ENCODE results near the gene TLE3.
A peak's percentile ranks its signal among the peaks of the same experiment; 100 is the strongest.
"Not testable (repeated sequence)": the region's sequence is repeated elsewhere in the genome, so short reads cannot be mapped to it uniquely, and the experiment has no call there.

Gene TLE3

DNA sequence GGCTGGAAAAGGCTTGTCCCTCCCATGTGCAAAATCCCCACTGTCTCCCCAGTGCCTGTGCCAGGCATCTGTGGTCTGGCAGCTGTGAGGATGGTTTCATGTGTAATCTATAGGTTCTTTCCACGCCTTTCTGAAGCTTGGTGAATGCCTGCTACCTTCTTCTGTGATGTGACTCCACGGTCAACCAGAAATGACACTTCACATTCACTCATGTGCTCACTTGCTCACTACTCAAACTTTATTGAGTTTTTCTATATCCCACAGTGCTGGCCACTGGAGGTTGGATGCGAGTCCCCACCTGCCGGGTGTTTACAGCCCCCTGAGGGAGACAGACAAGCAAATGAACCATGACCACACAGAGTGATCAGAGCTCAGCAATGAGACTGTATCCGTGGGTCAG lies 27.9 kb upstream of the TLE3 start:
- DNase-seq: no peak

DNA sequence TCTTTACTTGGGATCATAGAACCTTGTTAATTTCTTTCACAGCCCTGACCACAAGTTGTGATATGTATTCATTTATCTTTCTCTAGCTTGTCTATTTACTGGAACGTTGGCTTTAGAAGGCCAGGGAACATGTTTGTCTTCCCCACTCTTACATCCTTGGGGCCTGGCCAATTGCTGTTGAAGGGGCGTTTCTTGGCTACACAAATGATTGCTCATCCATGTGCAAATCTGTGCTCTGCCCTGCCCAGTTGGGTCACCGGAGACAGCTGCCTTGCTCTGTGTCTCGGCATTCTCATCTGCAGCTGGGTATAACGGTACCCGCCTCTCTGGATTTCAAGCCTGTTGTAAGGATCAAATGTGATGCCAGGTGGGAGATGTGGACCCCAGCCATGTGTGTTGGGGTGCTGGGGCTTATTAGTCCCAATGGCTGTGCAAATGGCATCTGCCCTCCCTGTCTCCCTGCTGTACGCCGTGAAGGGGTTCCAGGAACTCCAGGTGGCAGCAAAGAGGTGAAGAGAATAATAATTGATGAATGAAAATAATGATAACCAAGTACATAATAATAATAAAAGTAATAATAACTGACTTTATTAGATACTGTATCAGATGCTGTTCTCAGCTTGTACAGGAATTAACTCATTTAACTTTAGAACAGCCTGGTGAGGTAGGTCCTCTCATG lies 24.0 kb upstream of the TLE3 start:
- no peak for DNase-seq

DNA sequence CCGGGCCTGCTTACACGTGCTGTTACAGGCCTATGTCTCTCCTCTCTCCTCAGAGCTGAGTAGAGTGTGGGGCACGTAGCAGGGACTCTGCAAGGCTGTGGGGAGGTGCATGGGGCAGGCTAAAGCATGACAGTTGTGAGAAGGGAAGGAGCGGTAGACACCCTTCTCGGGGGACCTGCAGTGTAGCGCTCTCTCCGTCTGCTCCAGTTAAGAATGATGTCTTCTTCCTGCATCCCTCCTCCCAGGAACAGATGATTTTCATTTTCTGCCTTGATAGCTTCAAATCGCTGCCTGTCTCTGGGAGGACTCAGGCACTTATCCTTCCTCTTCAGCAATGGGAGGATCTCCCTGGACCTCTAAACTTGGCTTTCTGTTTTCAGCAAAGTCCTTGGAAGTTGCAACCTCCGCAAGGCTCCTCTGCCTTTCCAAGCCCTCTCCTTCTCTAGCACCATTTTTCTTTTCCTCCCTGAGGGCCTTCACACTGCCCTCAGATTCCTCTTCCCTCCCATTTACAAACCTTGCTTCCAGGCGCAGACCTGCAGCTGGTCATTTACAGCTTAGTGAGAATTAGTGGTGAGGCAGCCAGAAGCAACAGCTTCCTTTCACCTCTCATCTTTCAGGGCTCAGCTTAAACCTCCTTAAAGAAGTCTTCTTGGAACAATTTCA lies 23.4 kb upstream of the TLE3 start:
- no peak for DNase-seq

DNA sequence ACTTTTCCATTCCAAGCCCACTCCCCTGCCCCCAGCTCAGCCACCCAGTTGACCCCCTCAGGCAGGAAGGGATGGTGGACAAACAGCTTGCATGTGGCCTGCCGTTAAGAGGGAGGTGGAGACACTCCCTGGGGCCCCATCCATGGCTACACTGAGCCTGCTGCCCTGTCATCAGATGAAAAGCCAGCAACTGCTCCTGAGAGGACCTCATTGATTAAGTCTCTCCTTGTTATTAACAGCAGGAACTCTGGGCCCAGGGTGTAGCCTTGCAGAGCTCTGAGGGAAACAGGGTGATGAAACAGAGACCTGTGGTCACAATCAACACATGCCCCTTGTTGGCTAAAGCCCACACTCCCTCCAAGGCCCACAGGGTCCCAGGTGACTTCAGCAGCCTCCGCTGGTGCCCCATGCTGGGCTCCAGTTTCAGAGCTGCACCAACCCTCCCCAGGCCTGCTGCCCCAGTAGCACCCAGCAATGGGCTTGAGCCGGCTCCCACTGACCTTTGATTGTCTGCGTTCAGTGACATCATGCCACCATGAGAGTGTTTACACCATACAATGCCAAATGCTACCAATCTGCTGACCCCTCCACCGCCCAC lies 22.3 kb upstream of the TLE3 start:
- DNase-seq: no peak

DNA sequence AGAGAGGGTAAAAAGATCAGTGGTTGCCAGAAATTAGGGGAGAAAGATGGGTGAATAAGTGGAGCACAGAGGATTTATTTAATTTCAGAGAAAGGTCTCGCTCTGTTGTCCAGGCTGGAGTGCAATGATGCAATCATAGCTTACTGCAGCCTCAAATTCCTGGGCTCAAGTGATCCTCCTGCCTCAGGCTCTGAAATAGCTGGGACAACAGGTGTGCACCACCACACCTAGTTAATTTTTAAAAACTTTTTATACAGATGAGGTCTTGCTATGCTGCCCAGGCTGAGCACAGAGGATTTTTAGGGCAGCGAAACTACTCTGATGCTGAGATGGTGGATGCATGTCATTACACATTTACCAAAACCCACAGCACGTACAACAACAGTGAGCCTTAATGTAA lies 20.9 kb upstream of the TLE3 start:
- DNase-seq: no peak

DNA sequence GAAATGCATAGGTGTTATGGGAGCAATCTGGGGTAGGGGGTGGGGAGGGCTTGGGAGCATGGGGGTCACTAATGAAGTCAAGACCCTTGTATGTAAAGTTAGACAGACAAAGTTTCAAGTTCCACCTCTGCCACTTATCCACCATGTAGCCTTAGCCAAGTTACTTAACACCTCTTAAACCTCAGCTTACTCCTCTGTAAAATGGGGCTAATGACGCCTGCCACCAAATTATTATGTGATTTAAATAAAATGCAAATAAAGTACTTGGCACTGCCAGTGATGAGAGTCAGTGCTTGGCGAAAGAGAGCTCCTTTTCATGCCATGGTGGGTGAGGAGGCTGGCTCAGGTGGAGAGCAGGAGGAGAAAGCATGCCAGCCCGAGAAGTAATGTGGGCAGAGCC lies 18.6 kb upstream of the TLE3 start:
- no peak for DNase-seq

DNA sequence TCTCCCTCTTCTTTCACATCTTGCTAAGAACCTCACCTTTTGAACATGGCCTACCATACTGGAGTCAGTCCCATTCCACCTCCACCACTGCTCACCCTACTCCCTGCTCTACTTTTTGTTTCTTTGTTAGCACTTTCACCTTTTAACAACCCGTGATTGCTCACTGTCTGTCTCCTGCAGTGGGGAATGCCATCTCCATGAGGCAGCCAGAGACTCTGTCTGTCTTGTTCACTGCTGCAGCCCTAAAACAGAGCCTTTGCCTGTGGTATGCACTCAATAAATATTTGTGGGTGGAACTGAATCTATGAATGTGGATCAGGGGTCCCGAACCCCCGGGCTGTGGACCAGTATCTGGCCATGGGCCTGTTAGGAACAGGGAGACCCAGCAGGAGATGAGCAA lies 16.5 kb upstream of the TLE3 start:
- DNase-seq: no peak

DNA sequence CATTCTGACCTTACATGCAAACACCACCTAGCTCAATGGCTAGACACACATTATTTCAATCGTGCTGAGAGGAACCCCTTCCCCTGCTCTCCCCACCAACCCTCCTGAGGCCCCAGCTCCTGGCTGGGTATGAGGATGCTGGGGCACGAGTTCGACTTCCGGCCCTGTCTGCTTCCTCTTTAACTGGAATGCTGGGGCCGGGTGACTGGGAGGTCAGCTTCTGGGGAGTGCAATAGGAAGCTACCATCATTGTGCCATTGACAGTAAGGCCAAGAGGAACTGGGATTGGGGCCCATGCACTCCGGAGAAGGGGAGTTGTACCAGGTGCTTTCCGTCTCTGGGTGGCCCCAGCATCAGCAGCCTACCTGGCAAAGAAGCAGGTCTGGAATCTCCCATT lies 15.6 kb upstream of the TLE3 start:
- no peak for DNase-seq

DNA sequence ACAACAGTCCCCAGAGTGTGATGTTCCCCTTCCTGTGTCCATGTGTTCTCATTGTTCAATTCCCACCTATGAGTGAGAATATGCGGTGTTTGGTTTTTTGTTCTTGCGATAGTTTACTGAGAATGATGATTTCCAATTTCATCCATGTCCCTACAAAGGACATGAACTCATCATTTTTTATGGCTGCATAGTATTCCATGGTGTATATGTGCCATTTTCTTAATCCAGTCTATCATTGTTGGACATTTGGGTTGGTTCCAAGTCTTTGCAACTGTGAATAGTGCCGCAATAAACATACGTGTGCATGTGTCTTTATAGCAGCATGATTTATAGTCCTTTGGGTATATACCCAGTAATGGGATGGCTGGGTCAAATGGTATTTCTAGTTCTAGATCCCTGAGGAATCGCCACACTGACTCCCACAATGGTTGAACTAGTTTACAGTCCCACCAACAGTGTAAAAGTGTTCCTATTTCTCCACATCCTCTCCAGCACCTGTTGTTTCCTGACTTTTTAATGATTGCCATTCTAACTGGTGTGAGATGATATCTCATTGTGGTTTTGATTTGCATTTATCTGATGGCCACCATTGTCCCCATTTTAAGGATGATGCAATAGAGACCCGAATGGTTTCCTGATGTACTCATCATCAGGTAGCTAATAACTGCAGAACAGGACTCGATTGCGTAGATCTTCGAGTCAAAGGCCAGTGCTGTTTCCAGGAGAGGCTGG lies 15.0 kb upstream of the TLE3 start:
- not testable (repeated sequence) for DNase-seq

DNA sequence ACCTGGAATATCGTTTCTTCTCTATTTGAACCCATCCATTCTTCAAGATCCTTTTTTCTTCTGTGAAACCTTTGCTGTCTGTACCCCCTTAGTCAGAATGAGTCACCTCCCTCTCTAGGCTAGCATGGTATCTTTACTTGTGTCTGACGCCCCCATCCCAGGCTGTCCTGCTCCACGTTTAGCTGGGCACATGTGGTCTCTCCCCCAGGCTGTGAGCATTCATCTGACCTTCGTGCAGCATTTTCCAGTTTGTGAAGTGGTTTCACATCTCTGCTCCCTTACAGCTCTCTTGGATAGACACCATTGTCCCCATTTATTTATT lies 14.3 kb upstream of the TLE3 start:
- no peak for DNase-seq

DNA sequence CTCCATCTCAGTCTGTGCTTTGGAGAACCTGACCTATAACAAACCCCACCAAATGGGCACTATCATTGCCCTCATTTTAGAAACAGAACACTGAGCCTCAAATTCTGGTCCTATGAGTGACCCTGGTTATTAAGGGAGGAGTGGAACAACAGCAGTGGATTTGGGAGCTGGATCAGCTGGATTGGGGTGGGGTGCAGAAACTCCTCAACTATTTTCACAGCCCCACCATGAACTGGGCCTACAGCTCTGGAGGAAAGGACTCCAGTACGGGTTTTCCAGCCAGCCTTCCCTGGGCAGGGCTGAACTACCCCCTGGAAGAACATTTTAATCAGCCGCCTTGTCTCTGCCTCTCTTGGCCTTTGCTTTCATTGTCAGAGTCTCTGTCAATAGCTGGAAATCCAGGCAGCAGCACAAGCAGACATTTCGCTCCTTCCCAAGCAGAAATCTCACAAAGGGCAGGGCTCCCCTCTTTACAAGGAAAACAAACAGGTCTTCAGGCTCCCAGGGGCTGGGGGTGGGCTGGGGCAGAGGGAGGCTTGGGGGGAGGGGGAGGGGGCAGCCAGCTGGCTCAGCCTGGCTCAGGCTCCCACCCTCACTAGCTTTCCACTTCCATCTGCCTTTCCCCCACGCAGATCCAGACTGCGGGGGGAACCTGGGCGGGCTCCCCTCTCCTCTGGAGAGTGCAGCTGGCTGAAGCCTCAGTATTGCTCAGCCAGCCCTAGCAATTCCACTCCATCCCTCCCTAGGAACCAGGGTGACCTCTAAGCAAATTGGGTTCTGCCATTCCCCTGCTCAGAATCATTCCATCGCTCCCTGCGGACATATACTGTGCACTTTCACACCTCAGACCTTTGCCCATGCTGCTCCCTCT lies 13.7 kb upstream of the TLE3 start:
- no peak for DNase-seq

DNA sequence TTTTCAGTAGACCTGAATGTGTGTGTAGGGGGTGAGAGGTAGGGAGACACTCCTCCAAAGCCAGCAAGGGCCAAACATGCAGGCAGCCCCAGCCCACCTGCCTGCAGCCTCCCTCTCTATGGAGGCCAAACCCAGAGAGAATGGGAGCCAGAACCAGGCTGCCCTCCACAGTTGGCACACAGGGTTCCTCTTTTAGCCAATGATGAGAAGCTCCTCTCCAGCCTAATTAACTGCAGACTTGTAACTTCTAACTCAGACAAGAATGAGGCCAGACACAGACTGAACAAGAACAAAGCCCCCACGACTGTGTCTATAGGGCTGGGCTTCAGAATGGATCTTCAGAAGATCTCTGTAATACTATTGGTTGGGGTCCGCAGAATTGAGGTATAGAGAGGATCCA lies 12.3 kb upstream of the TLE3 start:
- no peak for DNase-seq

DNA sequence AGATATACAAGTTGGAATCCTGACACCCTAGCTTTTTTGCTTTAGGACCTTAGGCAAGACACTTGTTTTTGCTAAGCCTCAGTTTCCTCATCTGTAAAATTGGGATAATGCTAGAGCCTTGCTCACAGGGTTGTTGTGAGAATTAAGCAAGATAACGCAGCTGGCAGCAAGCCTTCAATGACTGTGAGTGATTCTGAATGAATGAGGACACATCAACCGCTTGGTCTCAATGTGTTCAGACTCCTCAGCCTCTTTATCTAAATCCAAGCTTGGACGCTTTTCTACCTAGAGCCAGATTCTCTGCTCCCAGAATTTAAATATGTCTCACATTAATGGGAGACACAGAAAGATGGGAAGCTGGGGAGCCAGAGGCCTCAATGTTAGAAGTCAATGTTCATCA lies 11.8 kb upstream of the TLE3 start:
- no peak for DNase-seq

DNA sequence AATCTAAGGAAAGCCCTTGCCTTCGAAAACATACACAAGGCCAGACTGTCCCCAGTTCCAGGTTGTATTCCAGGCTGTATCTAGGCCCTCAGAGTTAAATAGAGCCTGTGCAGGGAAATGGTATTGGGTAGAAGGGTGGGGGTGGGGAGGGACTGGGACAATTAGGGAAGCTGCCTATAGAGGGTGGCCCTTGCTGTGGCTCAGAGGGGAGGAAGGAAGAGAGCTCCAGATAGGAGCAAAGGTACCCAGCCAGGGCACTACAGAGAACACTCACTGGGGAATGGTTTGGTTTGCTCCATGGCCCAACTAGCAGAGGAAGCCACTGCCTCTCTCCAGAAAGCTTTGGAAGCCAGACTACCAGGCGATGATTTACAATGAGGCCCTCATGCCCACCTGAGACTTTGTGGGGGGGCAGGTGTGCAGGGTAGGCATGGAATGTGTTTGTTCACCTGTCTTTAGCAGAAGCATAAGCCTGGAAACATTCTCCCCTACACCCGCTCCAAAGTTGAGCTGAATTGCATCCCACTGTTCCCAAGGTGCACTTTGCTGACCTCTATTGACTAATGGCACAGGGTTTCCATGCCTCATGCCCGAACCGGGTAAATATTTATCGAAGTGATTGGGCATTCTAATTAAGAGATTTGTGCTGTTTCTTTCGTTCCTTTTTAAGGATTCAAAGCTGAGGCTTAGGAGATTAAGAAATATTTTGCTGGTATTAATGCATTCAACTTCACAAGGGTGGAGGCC lies 6.3 kb upstream of the TLE3 start:
- DNase-seq: no peak

DNA sequence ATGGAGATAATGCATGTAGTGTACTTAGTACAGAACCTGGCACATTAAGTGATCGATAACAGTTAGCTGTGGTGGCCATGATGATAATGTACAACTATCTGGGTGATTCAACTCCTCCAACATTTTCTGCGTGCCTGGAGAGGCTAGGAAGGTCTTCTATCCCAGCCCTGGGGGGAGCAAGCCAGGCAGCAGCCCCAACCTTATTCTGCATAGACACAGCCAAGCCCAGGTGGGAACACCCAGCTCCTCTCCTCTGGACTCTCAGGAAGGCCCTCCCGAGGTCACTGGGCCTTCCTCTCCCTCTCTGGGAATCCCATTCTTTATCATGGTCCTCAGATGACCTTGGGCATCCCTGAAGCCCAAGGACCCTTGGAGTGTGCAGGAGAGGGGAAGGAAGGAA lies 5.1 kb upstream of the TLE3 start:
- no peak for DNase-seq

DNA sequence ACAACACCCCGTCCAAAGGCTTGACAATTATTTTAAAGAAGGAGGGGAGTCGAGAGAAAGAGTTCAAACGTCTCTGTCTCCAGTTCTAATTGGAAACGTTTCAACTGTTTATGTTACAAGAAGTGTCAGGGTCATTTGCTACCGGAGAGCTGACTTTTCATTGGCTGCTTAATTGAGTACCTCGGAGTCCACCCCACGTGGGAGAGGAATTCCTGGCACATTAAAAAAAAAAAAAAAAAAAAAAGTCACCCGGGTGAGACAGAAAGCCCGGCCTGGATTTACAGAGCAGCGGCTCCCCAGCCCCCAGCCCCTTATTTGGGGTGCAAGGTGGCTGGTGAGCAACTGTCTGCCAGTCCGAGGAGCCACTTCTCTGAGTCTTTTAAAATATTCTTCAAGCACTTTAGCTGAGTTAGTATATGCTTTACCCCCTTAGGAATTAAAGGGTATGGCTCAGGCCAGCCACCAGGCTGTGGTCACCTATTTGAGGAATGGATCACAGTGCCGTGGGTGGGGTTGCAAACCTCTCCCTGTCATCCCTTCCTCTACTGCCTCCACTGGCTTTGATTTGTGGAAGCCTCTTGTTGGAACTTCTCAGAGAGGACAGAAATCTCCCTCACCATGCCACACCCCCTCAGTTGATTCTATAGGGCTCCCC lies 3.9 kb upstream of the TLE3 start:
- no peak for DNase-seq

DNA sequence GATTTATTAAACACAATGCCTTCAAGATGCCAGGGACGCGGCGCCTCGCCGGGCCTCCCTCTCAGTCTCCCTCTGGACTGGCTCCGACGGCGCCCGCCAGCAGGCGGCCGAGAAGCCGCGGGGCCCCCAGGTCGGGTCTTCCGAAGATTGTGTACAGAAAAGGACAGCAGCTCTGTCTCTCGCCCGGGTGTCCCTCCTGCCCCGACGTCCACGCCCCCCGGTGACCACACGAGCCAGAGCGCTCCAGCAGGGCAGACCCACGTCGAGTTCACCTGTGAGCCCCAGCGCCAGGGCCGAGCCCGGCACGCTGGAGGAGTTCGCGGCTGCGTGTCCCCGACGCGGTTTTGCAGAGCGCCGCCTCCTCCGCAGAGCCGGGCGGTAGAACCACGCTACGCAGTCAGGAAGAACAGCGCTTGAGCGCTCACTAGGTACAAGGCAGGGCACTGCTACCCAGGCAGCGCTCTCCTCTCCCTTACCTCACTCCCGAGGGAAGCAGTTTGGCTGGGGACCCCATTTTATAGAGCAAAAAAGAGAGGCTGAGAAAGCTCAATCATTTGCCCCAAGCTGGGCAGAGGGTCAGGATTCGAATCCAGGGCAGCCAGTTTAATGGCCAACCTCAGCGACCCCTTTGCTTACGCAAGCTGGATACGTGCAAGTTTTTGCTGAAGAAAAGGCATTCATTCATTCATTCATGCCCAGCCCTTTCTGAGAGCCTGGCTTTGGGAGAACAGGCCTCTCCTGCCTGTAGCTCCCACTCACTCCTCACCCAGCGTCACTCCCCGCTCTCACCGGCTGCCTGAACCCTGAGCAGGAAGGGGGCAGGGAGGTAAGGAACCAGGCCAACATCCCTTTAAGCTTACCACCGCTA lies 3.0 kb upstream of the TLE3 start:
- peak; percentile 63 for DNase-seq

DNA sequence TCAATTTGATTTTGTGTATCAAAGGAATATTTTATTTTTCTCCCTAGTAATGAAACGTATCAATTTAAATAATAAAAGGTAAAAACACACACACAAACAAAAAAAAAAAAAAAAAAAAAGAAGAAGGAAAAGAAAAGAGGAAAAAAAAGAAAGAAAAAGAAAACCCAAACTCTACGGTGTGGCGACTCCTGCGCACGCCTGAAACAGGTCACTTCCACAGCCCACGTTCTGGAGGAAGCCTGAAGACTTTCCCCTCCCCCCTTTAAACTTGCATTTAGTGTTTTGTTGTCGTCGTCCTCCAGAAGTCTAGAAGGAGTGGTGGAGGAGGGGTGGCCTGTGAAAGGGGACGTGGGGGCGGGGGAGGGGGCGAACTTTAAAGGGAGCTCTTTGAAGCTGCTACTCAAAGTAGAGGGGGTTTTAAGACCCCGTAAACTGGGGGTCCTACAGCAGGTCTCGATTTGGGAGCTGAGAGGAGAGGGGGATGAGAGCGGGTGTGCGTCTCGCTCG lies 2.3 kb upstream of the TLE3 start:
- no peak for DNase-seq

DNA sequence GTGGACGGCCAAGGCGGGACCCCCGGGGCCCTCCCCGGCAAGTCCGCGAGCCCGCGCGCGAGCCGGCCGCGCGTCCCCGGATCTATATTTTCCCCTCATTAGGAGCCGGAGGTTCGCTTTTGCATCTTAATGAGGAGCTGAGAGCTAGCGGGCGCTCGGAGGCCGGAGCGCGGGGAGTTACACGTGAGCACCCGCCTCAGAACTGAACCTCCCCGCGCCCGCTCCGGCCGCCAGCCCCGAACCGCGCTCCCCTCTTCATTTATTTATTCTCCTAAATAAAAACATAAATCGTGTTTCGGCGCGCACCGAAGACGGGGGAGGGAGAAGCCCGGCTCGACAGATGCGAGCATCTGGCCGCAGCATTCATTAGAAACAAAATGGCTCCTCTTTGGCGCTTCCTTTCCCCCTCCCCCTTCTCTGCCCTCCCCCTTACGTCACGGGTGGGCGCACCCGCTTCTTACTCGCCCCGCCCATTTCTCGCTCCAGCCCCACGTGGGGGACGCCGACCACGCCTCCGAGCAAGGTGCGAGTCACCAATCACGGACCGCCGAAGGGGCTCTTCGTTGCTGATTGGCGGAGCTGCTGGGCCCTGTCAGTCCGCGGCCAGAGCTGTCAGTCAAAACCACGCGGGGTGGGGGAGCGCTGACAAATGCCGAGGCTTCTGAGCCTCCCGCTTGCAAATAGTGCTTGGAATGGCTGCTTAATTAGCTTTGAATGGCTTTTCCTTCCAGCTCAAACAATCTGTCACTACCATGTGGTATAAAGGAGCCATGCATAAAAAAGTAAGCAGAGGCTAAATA lies 1.6 kb upstream of the TLE3 start:
- DNase-seq: peak; percentile 99

All from stimulated activated naive CD4-positive, alpha-beta T cell treated with Interleukin-2 at 50 U/mL for 16 hours (primary cell).